ENCODE results near the gene APLP2.
A peak's percentile ranks its signal among the peaks of the same experiment; 100 is the strongest.

Gene APLP2

GRCh38 chr11:130129922-130130321, 60.2 kb downstream of the APLP2 start:
- ATAC-seq (ENCODE audit: insufficient read depth, low read depth), result no peak
- Histone ChIP-seq H3K4me3 (ENCODE audit: low read depth in 1 of 2, low read length in 2 of 2) (no peak overlapping the region), H3K9me3 (ENCODE audit: insufficient read depth, low read length, severe bottlenecking) (no peaks in the 10 kb centered on the region), H3K27me3 (ENCODE audit: insufficient read depth, low read length, poor library complexity) (no peaks in the 10 kb centered on the region), H3K4me1 (ENCODE audit: insufficient read depth, low read length) (no peaks in the 10 kb centered on the region), H4K20me1 (ENCODE audit: insufficient read depth, low read length) (no peaks in the 10 kb centered on the region), H3K27ac (ENCODE audit: low read length) (no peak overlapping the region), H3K79me2 (ENCODE audit: insufficient read depth, low read length) (no peaks in the 10 kb centered on the region), H3K36me3 (ENCODE audit: insufficient read depth, low read length) (peaks cover 61% of the 10 kb centered on the region), H3K4me2 (ENCODE audit: insufficient read depth, low read length) (no peak overlapping the region), H3K9ac (ENCODE audit: low read depth, low read length) (no peak overlapping the region), H2AFZ (ENCODE audit: low read depth, low read length) (no peak overlapping the region)
- TF ChIP-seq EZH2 (IDR thresholded peaks at IDR 0.05; ENCODE audit: borderline replicate concordance, low read depth, low read length, severe bottlenecking), result no peak
- no peak for TF ChIP-seq CTCF (IDR thresholded peaks at IDR 0.05; ENCODE audit: borderline replicate concordance, extremely low read depth, low read length, poor library complexity, severe bottlenecking)
- DNase-seq, result no peak

GRCh38 chr11:130131961-130132850, 62.5 kb downstream of the APLP2 start:
- Histone ChIP-seq H4K20me1 (ENCODE audit: insufficient read depth, low read length) (no peaks in the 10 kb centered on the region), H3K9ac (ENCODE audit: low read depth, low read length) (no peak overlapping the region), H3K79me2 (ENCODE audit: insufficient read depth, low read length) (no peaks in the 10 kb centered on the region), H3K27me3 (ENCODE audit: insufficient read depth, low read length, poor library complexity) (no peaks in the 10 kb centered on the region), H3K36me3 (ENCODE audit: insufficient read depth, low read length) (peaks cover 65% of the 10 kb centered on the region), H3K4me1 (ENCODE audit: insufficient read depth, low read length) (no peaks in the 10 kb centered on the region), H3K4me3 (ENCODE audit: low read depth in 1 of 2, low read length in 2 of 2) (no peak overlapping the region), H3K27ac (ENCODE audit: low read length) (no peak overlapping the region), H3K9me3 (ENCODE audit: insufficient read depth, low read length, severe bottlenecking) (no peaks in the 10 kb centered on the region), H2AFZ (ENCODE audit: low read depth, low read length) (no peak overlapping the region), H3K4me2 (ENCODE audit: insufficient read depth, low read length) (no peak overlapping the region)
- ATAC-seq (ENCODE audit: insufficient read depth, low read depth) (peak; percentile 85), DNase-seq (peak; percentile 65)
- TF ChIP-seq EZH2 (IDR thresholded peaks at IDR 0.05; ENCODE audit: borderline replicate concordance, low read depth, low read length, severe bottlenecking) (no peak), CTCF (IDR thresholded peaks at IDR 0.05; ENCODE audit: borderline replicate concordance, extremely low read depth, low read length, poor library complexity, severe bottlenecking) (peak; percentile 88)

GRCh38 chr11:130133716-130134115, 64.0 kb downstream of the APLP2 start:
- TF ChIP-seq EZH2 (IDR thresholded peaks at IDR 0.05; ENCODE audit: borderline replicate concordance, low read depth, low read length, severe bottlenecking), result no peak
- TF ChIP-seq CTCF (IDR thresholded peaks at IDR 0.05; ENCODE audit: borderline replicate concordance, extremely low read depth, low read length, poor library complexity, severe bottlenecking), result no peak
- H4K20me1 ChIP-seq (ENCODE audit: insufficient read depth, low read length), result no peaks in the 10 kb centered on the region
- no peak overlapping the region for H3K4me3 ChIP-seq (ENCODE audit: low read depth in 1 of 2, low read length in 2 of 2)
- H3K9me3 ChIP-seq (ENCODE audit: insufficient read depth, low read length, severe bottlenecking), result no peaks in the 10 kb centered on the region
- no peaks in the 10 kb centered on the region for H3K27me3 ChIP-seq (ENCODE audit: insufficient read depth, low read length, poor library complexity)
- DNase-seq (no peak), ATAC-seq (ENCODE audit: insufficient read depth, low read depth) (no peak)
- H3K27ac ChIP-seq (ENCODE audit: low read length), result no peak overlapping the region
- H3K9ac ChIP-seq (ENCODE audit: low read depth, low read length), result no peak overlapping the region
- no peak overlapping the region for H3K4me2 ChIP-seq (ENCODE audit: insufficient read depth, low read length)
- H3K36me3 ChIP-seq (ENCODE audit: insufficient read depth, low read length), result peaks cover 61% of the 10 kb centered on the region
- no peaks in the 10 kb centered on the region for H3K4me1 ChIP-seq (ENCODE audit: insufficient read depth, low read length)
- no peaks in the 10 kb centered on the region for H3K79me2 ChIP-seq (ENCODE audit: insufficient read depth, low read length)
- no peak overlapping the region for H2AFZ ChIP-seq (ENCODE audit: low read depth, low read length)

All from DND-41 (cell line).